Suprapubic skin (tissue), 3 donors: Measurements from ENCODE around the gene TUBA4B.

Source experiments
- CTCF ChIP-seq, 2 donors: fragments of 200-600 bp in 1 of 2; fragments of 450-650 bp in 1 of 2; sonication (generic) in 1 of 2; IDR thresholded peaks; one replicate each; pipeline ENCODE4 v1.5.1; 2016 to 2019; ENCODE audit warnings: antibody characterized with exemption in 2 of 2, mild to moderate bottlenecking in 1 of 2, moderate library complexity in 1 of 2
- EP300 ChIP-seq: sonication (generic); formaldehyde crosslinking; IDR thresholded peaks from one replicate; pipeline ENCODE4 v1.6.1; 2017; ENCODE audit warnings: antibody characterized with exemption
- POLR2A ChIP-seq, 2 donors: fragments of 450-650 bp; IDR thresholded peaks; one replicate each; pipeline ENCODE4 v1.6.1; 2017; ENCODE audit warnings: antibody characterized with exemption in 2 of 2, mild to moderate bottlenecking in 2 of 2, moderate library complexity in 2 of 2

GRCh38 chr2:219266232-219266631 is 13.2 kb downstream of the TUBA4B start:
- TF ChIP-seq CTCF (IDR thresholded peaks at IDR 0.05): no peak
- no peak for TF ChIP-seq POLR2A (IDR thresholded peaks at IDR 0.05)
- no peak for TF ChIP-seq EP300
